SJCRH30 (cell line): ENCODE results near the gene FNIP2. TPM values are rescaled to one million over a fixed set of nuclear protein-coding genes. Genes with fewer than 3 reads are reported as not detected.
A peak's percentile ranks its signal among the peaks of the same experiment; 100 is the strongest.
"Not testable (repeated sequence)": the region's sequence is repeated elsewhere in the genome, so short reads cannot be mapped to it uniquely, and the experiment has no call there.

Experiments
- DNase-seq, 2 experiments: peaks; one replicate each; pipeline ENCODE4 v3.0.0-alpha.2; 2015 to 2020
- H3K27ac ChIP-seq: fragments of 250-450 bp; sonication (Bioruptor Pico); 2 replicates; pipeline ENCODE4 v1.5.1; 2020; ENCODE audit warnings: mild to moderate bottlenecking, moderate library complexity
- H3K27me3 ChIP-seq: fragments of 250-450 bp; sonication (Bioruptor Pico); 2 replicates; pipeline ENCODE4 v1.5.1; 2020; ENCODE audit warnings: mild to moderate bottlenecking, moderate library complexity
- H3K36me3 ChIP-seq: fragments of 250-450 bp; sonication (Bioruptor Pico); 2 replicates; pipeline ENCODE4 v1.5.1; 2020; ENCODE audit warnings: mild to moderate bottlenecking, moderate library complexity
- H3K4me1 ChIP-seq: fragments of 250-450 bp; sonication (Bioruptor Pico); 2 replicates; pipeline ENCODE4 v1.5.1; 2020; ENCODE audit warnings: mild to moderate bottlenecking, moderate library complexity
- H3K4me3 ChIP-seq: fragments of 250-450 bp; sonication (Bioruptor Pico); 2 replicates; pipeline ENCODE4 v1.5.1; 2020; ENCODE audit warnings: mild to moderate bottlenecking, moderate library complexity
- H3K9me3 ChIP-seq: fragments of 250-450 bp; sonication (Bioruptor Pico); replicated peaks from 2 replicates; pipeline ENCODE4 v1.5.1; 2020; ENCODE audit warnings: mild to moderate bottlenecking, moderate library complexity
- total RNA-seq: library from RNA; depleted of rRNA; stranded (reverse); fragments of >200 nt; shearing (Covaris generic); gene quantifications from 2 replicates; pipeline ENCODE4 v1.2.3, GENCODE V29; 2014

FNIP2 gene
- total RNA-seq, 1 experiment from 2014 or later: 18.4 TPM

GRCh38 chr4:158754385-158755180 is 14.2 kb upstream of the FNIP2 start:
- no peaks in the 10 kb centered on the region for H3K27me3 ChIP-seq

GRCh38 chr4:158755819-158756218 is 13.0 kb upstream of the FNIP2 start:
- H3K27me3 ChIP-seq: not testable (repeated sequence)

More at GRCh38 chr4:158754385-158755180, 14.2 kb upstream of the FNIP2 start:
- H3K4me3 ChIP-seq: no peak overlapping the region
- H3K36me3 ChIP-seq: no peaks in the 10 kb centered on the region
- H3K4me1 ChIP-seq: no peaks in the 10 kb centered on the region
- no peak for DNase-seq
- H3K9me3 ChIP-seq: no peaks in the 10 kb centered on the region
- H3K27ac ChIP-seq: no peak overlapping the region

GRCh38 chr4:158756588-158756987 is 12.2 kb upstream of the FNIP2 start:
- H3K36me3 ChIP-seq: no peaks in the 10 kb centered on the region
- no peaks in the 10 kb centered on the region for H3K4me1 ChIP-seq
- H3K27me3 ChIP-seq: no peaks in the 10 kb centered on the region
- no peaks in the 10 kb centered on the region for H3K9me3 ChIP-seq
- no peak overlapping the region for H3K27ac ChIP-seq
- H3K4me3 ChIP-seq: no peak overlapping the region
- no peak for DNase-seq

More at GRCh38 chr4:158755819-158756218, 13.0 kb upstream of the FNIP2 start:
- not testable (repeated sequence) for DNase-seq, H3K36me3 ChIP-seq, H3K4me3 ChIP-seq, H3K4me1 ChIP-seq, H3K9me3 ChIP-seq, H3K27ac ChIP-seq

GRCh38 chr4:158758142-158758541 is 10.7 kb upstream of the FNIP2 start:
- Histone ChIP-seq H3K36me3 (no peaks in the 10 kb centered on the region), H3K9me3 (no peaks in the 10 kb centered on the region), H3K4me1 (no peaks in the 10 kb centered on the region), H3K4me3 (no peak overlapping the region), H3K27ac (no peak overlapping the region), H3K27me3 (no peaks in the 10 kb centered on the region)
- DNase-seq: no peak

- Histone ChIP-seq H3K36me3 (no peaks in the 10 kb centered on the region), H3K9me3 (no peaks in the 10 kb centered on the region), H3K27me3 (no peaks in the 10 kb centered on the region), H3K27ac (no peak overlapping the region), H3K4me1 (no peaks in the 10 kb centered on the region), H3K4me3 (no peak overlapping the region)
- no peak for DNase-seq
Observed at GRCh38 chr4:158758703-158759102, 10.1 kb upstream of the FNIP2 start.

GRCh38 chr4:158759539-158759938 is 9.3 kb upstream of the FNIP2 start:
- not testable (repeated sequence) for H3K9me3 ChIP-seq, DNase-seq, H3K4me3 ChIP-seq

GRCh38 chr4:158760866-158761265 is 8.0 kb upstream of the FNIP2 start:
- H3K4me3 ChIP-seq: no peak overlapping the region
- H3K27ac ChIP-seq: no peak overlapping the region
- no peaks in the 10 kb centered on the region for H3K9me3 ChIP-seq
- H3K4me1 ChIP-seq: no peaks in the 10 kb centered on the region
- H3K27me3 ChIP-seq: no peaks in the 10 kb centered on the region
- H3K36me3 ChIP-seq: no peaks in the 10 kb centered on the region
- DNase-seq: no peak

More at GRCh38 chr4:158759539-158759938, 9.3 kb upstream of the FNIP2 start:
- not testable (repeated sequence) for H3K4me1 ChIP-seq, H3K36me3 ChIP-seq, H3K27ac ChIP-seq, H3K27me3 ChIP-seq

GRCh38 chr4:158762553-158762952 is 6.3 kb upstream of the FNIP2 start:
- no peaks in the 10 kb centered on the region for H3K27me3 ChIP-seq
- no peaks in the 10 kb centered on the region for H3K9me3 ChIP-seq
- H3K4me3 ChIP-seq: no peak overlapping the region
- H3K4me1 ChIP-seq: no peaks in the 10 kb centered on the region
- H3K27ac ChIP-seq: no peak overlapping the region
- no peaks in the 10 kb centered on the region for H3K36me3 ChIP-seq
- DNase-seq: no peak

- DNase-seq: no peak
- Histone ChIP-seq H3K27me3 (no peaks in the 10 kb centered on the region), H3K27ac (no peak overlapping the region), H3K4me1 (no peaks in the 10 kb centered on the region), H3K9me3 (no peaks in the 10 kb centered on the region), H3K36me3 (no peaks in the 10 kb centered on the region), H3K4me3 (no peak overlapping the region)
Observed at GRCh38 chr4:158763462-158763861, 5.4 kb upstream of the FNIP2 start.

GRCh38 chr4:158766434-158767044 is 2.3 kb upstream of the FNIP2 start:
- Histone ChIP-seq H3K27ac (no peak overlapping the region), H3K4me1 (no peaks in the 10 kb centered on the region), H3K36me3 (no peaks in the 10 kb centered on the region), H3K4me3 (no peak overlapping the region), H3K9me3 (no peaks in the 10 kb centered on the region), H3K27me3 (no peaks in the 10 kb centered on the region)
- no peak for DNase-seq

- H3K4me3 ChIP-seq: no peak overlapping the region
- no peaks in the 10 kb centered on the region for H3K27me3 ChIP-seq
- no peaks in the 10 kb centered on the region for H3K4me1 ChIP-seq
- no peak overlapping the region for H3K27ac ChIP-seq
- no peaks in the 10 kb centered on the region for H3K9me3 ChIP-seq
- no peaks in the 10 kb centered on the region for H3K36me3 ChIP-seq
- no peak for DNase-seq
Observed at GRCh38 chr4:158767451-158767850, 1.4 kb upstream of the FNIP2 start.

GRCh38 chr4:158769175-158769921 is 522 bp downstream of the FNIP2 start:
- H3K27ac ChIP-seq: peak overlapping the region; percentile 53
- no peaks in the 10 kb centered on the region for H3K36me3 ChIP-seq
- H3K4me1 ChIP-seq: no peaks in the 10 kb centered on the region
- H3K4me3 ChIP-seq: peak overlapping the region; percentile 85
- no peaks in the 10 kb centered on the region for H3K9me3 ChIP-seq
- DNase-seq: peak; percentile 27 to 35
- H3K27me3 ChIP-seq: no peaks in the 10 kb centered on the region

GRCh38 chr4:158770671-158771070 is 1.8 kb downstream of the FNIP2 start:
- H3K36me3 ChIP-seq: no peaks in the 10 kb centered on the region
- H3K4me1 ChIP-seq: peaks cover 5% of the 10 kb centered on the region; the same call in 1 of the 2 replicates
- H3K27me3 ChIP-seq: no peaks in the 10 kb centered on the region
- no peak overlapping the region for H3K27ac ChIP-seq
- no peaks in the 10 kb centered on the region for H3K9me3 ChIP-seq
- no peak overlapping the region for H3K4me3 ChIP-seq
- no peak for DNase-seq

- no peak for DNase-seq
- no peaks in the 10 kb centered on the region for H3K27me3 ChIP-seq
- no peaks in the 10 kb centered on the region for H3K36me3 ChIP-seq
- no peak overlapping the region for H3K27ac ChIP-seq
- peaks cover 5% of the 10 kb centered on the region; the same call in 1 of the 2 replicates for H3K4me1 ChIP-seq
- no peaks in the 10 kb centered on the region for H3K9me3 ChIP-seq
- no peak overlapping the region for H3K4me3 ChIP-seq
Observed at GRCh38 chr4:158771776-158772175, 3.0 kb downstream of the FNIP2 start.

- no peak for DNase-seq
- Histone ChIP-seq H3K27ac (peak overlapping the region; percentile 15), H3K9me3 (no peaks in the 10 kb centered on the region), H3K27me3 (no peaks in the 10 kb centered on the region), H3K4me1 (peaks cover 18% of the 10 kb centered on the region), H3K36me3 (no peaks in the 10 kb centered on the region), H3K4me3 (no peak overlapping the region)
Observed at GRCh38 chr4:158775091-158775651, 6.3 kb downstream of the FNIP2 start.
